ENCODE results near the gene RNFT2.
"Not testable (repeated sequence)": the region's sequence is repeated elsewhere in the genome, so short reads cannot be mapped to it uniquely, and the experiment has no call there.

Gene RNFT2

DNA sequence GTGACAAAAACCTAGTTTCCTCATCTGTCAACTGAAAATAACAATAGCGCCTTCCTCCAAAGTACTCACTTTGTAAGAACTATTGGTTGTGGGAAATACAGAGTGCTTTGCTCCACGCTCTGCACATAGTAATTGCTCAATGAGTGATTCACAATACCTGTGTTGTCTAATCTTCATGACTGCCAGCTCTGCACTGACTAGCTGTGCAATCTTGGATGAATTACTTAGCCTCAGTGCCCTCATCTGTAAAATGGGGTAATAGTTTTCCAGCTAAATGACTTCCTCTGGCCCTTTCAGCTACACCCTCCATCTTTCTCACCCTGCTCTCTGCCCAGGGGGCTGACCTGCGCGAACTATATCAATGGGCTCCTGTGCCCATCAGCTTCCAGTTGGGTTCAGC lies 42.8 kb downstream of the RNFT2 start:
- Histone ChIP-seq H3K27me3 (no peaks in the 10 kb centered on the region), H3K4me1 (ENCODE audit: control insufficient read depth in 1 of 2, insufficient read depth in 1 of 2, low read depth in 1 of 2, low read length in 1 of 2) (no peaks in the 10 kb centered on the region), H3K36me3 (no peaks in the 10 kb centered on the region), H3K9me3 (no peaks in the 10 kb centered on the region), H3K4me3 (ENCODE audit: low read depth in 1 of 2, low read length in 1 of 2) (no peak overlapping the region), H3K27ac (no peak overlapping the region)
- no peak for TF ChIP-seq CTCF (IDR thresholded peaks at IDR 0.05)

GRCh38 chr12:116783525-116784237 lies 45.6 kb downstream of the RNFT2 start:
- Histone ChIP-seq H3K4me3 (ENCODE audit: low read depth in 1 of 2, low read length in 1 of 2) (no peak overlapping the region), H3K27me3 (no peaks in the 10 kb centered on the region), H3K36me3 (no peaks in the 10 kb centered on the region), H3K4me1 (ENCODE audit: control insufficient read depth in 1 of 2, insufficient read depth in 1 of 2, low read depth in 1 of 2, low read length in 1 of 2) (no peaks in the 10 kb centered on the region), H3K9me3 (no peaks in the 10 kb centered on the region), H3K27ac (no peak overlapping the region)
- TF ChIP-seq CTCF (IDR thresholded peaks at IDR 0.05) = no peak

DNA sequence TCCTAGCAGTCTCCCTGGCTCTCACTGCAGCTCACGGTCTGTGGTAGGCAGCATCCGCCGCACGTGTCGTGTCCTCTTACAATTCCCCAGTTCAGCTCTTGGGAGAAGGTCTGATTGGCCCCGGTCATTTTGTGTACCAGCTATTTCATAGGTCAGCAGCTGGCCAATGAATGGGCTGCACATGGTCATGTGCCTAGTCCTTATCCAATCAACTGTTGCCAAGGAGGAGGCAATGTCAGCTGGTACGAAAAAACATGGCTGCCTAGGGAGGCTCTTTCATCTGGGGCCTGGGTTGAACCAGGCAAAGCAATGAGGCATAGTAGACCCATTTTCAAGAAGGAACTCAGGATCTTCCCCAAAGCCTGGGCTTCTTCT lies 46.1 kb downstream of the RNFT2 start:
- Histone ChIP-seq H3K27me3 (no peaks in the 10 kb centered on the region), H3K36me3 (no peaks in the 10 kb centered on the region), H3K4me1 (ENCODE audit: control insufficient read depth in 1 of 2, insufficient read depth in 1 of 2, low read depth in 1 of 2, low read length in 1 of 2) (no peaks in the 10 kb centered on the region), H3K27ac (no peak overlapping the region), H3K4me3 (ENCODE audit: low read depth in 1 of 2, low read length in 1 of 2) (no peak overlapping the region), H3K9me3 (no peaks in the 10 kb centered on the region)
- TF ChIP-seq CTCF (IDR thresholded peaks at IDR 0.05) = no peak

DNA sequence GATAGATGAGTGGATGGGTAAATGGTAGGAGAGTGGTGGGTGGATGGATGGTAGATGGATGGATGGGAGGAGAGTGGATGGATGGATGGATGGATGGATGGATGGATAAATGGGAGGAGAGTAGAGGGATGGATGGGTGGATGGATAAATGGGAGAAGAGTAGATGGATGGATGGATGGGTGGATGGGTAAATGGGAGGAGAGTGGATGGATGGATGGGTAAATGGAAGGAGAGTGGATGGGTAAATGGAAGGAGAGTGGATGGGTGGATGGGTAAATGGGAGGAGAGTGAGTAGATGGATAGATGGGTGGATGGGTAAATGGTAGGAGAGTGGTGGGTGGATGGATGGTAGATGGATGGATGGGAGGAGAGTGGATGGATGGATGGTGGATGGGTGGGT lies 51.4 kb downstream of the RNFT2 start:
- H3K4me1 ChIP-seq (ENCODE audit: control insufficient read depth in 1 of 2, insufficient read depth in 1 of 2, low read depth in 1 of 2, low read length in 1 of 2); H3K27ac ChIP-seq; H3K9me3 ChIP-seq; H3K36me3 ChIP-seq; H3K4me3 ChIP-seq (ENCODE audit: low read depth in 1 of 2, low read length in 1 of 2); H3K27me3 ChIP-seq: not testable (repeated sequence)

DNA sequence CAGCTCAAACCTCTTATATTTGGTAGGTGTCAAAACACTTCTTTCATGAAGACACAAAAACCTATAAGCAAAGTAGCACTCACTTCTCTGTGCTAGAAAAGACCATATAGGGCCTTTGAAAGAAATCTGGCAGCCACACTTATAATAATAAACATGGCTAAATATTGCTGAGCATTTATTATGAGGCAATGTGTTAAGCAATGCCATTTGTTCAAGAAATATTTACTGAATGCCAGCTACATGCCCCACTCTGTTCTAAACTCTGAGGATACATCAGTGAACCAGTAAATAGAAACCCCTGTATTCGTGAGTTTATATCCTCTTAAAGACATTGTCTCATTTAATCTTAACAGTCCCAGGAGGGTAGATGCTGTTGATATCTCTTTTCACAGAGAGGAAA lies 52.0 kb downstream of the RNFT2 start:
- Histone ChIP-seq H3K9me3 (no peaks in the 10 kb centered on the region), H3K27ac (no peak overlapping the region), H3K4me3 (ENCODE audit: low read depth in 1 of 2, low read length in 1 of 2) (no peak overlapping the region), H3K27me3 (no peaks in the 10 kb centered on the region), H3K4me1 (ENCODE audit: control insufficient read depth in 1 of 2, insufficient read depth in 1 of 2, low read depth in 1 of 2, low read length in 1 of 2) (no peaks in the 10 kb centered on the region), H3K36me3 (no peaks in the 10 kb centered on the region)
- no peak for TF ChIP-seq CTCF (IDR thresholded peaks at IDR 0.05)

DNA sequence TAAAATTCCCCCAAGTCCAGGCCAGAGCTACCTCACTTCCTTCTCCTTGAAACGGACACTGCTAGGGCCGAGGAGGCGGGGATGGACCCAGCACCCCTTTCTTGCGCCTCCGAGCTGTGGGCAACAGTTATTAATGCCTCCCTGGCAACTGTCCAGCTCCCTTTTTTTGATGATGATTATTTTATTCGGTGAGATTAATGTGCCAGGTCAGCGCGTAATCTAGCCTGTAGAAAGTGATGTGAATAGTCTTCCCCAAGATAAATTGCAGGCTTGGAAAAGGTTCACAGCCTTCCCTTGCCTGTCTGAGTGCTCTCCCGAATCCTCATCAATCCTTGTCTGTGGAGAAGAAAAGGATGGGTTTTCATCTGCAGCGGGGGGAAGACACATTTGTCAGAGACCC lies 54.3 kb downstream of the RNFT2 start:
- H3K27ac ChIP-seq = no peak overlapping the region
- no peak for TF ChIP-seq CTCF (IDR thresholded peaks at IDR 0.05)
- no peaks in the 10 kb centered on the region for H3K9me3 ChIP-seq
- H3K4me1 ChIP-seq (ENCODE audit: control insufficient read depth in 1 of 2, insufficient read depth in 1 of 2, low read depth in 1 of 2, low read length in 1 of 2) = no peaks in the 10 kb centered on the region
- no peaks in the 10 kb centered on the region for H3K36me3 ChIP-seq
- H3K27me3 ChIP-seq = no peaks in the 10 kb centered on the region
- no peak overlapping the region for H3K4me3 ChIP-seq (ENCODE audit: low read depth in 1 of 2, low read length in 1 of 2)
